PC-3 (cell line): ENCODE data around the gene ONECUT1.

Experiments used
- CTCF ChIP-seq: fragments of 300-600 bp; sonication (generic); conservative IDR thresholded peaks from 2 replicates; pipeline ENCODE4 v1.5.1; 2017; ENCODE audit warnings: antibody characterized with exemption, low read depth, mild to moderate bottlenecking, low read length
- EZH2 ChIP-seq: fragments of 300-600 bp; sonication (generic); IDR thresholded peaks from one replicate; pipeline ENCODE4 v1.6.1; 2017; ENCODE audit warnings: antibody characterized with exemption, mild to moderate bottlenecking, low read length; ENCODE audit not compliant: unreplicated experiment

DNA sequence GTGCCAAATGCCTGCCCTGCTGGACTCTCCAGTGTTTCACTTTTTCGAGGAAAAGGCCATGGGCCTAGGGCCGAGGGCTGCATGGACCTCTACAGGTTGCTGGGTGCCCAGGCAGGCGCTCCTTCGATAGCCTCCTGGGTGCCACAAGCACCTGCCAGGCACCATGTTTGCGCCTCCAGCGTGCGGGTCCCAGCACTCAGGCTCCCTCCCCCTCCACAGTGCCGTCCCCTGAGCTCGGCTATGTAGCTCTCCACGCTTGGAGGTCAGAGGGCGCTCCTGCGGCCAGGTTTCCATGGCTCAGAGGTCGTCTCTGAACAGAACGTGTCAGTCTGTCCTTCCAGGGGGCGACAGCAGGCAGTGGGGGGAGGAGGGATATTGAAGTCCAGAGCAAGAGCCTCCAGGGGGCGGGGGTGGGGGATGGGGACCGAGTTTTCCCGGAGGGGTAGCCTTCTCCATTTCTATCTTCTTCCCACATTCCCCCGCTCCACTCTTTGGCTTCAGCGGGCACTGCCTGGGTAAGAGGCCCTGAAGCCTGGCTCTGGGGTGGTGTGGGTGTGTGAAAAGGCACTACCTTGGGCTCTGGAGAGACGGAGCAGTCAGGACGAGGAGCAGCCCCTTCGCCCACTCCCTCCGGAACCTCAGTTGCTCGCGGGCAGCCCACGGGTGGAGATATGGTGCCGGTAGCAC lies 3.6 kb downstream of the ONECUT1 start:
- no peak for TF ChIP-seq CTCF
- TF ChIP-seq EZH2 = no peak
